ENCODE measurements around the gene CDK14. TPM values are rescaled to one million over a fixed set of nuclear protein-coding genes. Genes with fewer than 3 reads are reported as not detected.

CDK14 gene
- total RNA-seq, 1 donor: 11.1 TPM

DNA sequence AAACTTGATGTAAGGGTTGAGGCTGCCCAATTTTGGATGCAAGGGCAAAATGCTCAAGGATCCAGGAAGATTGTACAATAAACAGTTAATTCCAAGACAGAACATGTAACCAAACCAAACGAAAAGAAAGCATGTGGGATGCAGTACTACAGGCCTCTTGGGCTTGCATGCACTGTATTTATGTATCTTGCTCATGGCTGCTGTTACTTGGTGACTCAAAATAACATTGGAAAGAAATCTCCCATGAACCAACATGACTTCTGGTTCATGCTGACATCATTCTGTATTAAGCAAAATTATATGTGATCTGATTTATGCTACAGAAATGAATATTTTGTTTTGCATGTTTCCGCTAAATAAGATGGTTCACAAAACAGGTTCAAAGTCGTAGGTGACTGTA, 602.2 kb downstream of the CDK14 start:
- no peaks in the 10 kb centered on the region for H3K9me3 ChIP-seq (ENCODE audit: low read depth, low read length)
- H3K27me3 ChIP-seq (ENCODE audit: insufficient read depth, low read length): no peaks in the 10 kb centered on the region
- H3K4me1 ChIP-seq (ENCODE audit: insufficient read depth, low read length): no peaks in the 10 kb centered on the region
- H3K4me3 ChIP-seq (ENCODE audit: low read length): no peak overlapping the region

- no peaks in the 10 kb centered on the region for H3K9me3 ChIP-seq (ENCODE audit: low read depth, low read length)
- no peaks in the 10 kb centered on the region for H3K27me3 ChIP-seq (ENCODE audit: insufficient read depth, low read length)
- no peaks in the 10 kb centered on the region for H3K4me1 ChIP-seq (ENCODE audit: insufficient read depth, low read length)
- no peak overlapping the region for H3K4me3 ChIP-seq (ENCODE audit: low read length)
Observed at GRCh38 chr7:91199601-91200000, 603.5 kb downstream of the CDK14 start.

DNA sequence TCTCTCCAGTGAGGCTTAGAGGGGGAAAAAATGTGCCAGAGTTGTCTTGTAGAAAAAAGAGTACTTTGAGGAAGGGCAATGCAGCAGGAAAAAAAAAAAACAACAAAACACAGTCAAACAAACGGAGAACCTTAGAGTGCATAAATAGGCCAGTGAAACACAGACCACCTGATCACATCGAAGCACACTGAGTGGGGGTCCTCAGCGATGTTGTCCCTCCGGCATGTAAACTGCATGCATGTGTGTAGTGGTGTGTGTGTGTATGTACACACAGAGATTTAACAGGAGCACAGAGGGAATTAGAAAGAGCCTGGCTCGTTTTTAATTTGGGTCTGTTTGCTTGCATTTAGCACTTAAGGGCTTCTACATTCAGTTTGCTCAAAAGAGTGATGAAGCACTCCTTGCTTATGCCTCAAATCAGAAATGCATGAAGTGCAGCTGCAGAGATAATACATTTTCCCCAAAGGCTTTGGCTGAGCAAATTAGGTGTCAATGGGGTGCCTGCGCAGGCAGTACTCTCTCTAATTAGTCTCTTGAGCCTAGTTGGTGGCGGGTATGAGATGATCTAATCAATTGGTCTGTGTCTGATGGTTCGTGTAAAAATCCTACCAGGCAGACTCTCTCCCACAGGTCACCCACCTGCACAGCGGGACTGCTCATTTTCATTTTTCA, 605.5 kb downstream of the CDK14 start:
- no peaks in the 10 kb centered on the region for H3K27me3 ChIP-seq (ENCODE audit: insufficient read depth, low read length)
- H3K4me3 ChIP-seq (ENCODE audit: low read length): no peak overlapping the region
- no peaks in the 10 kb centered on the region for H3K9me3 ChIP-seq (ENCODE audit: low read depth, low read length)
- H3K4me1 ChIP-seq (ENCODE audit: insufficient read depth, low read length): no peaks in the 10 kb centered on the region

- Histone ChIP-seq H3K4me1 (ENCODE audit: insufficient read depth, low read length) (no peaks in the 10 kb centered on the region), H3K27me3 (ENCODE audit: insufficient read depth, low read length) (no peaks in the 10 kb centered on the region), H3K4me3 (ENCODE audit: low read length) (no peak overlapping the region), H3K9me3 (ENCODE audit: low read depth, low read length) (no peaks in the 10 kb centered on the region)
Observed at GRCh38 chr7:91206361-91206960, 610.3 kb downstream of the CDK14 start.

GRCh38 chr7:91212582-91212981, 616.5 kb downstream of the CDK14 start:
- no peaks in the 10 kb centered on the region for H3K4me1 ChIP-seq (ENCODE audit: insufficient read depth, low read length)
- no peaks in the 10 kb centered on the region for H3K9me3 ChIP-seq (ENCODE audit: low read depth, low read length)
- H3K27me3 ChIP-seq (ENCODE audit: insufficient read depth, low read length): no peaks in the 10 kb centered on the region
- no peak overlapping the region for H3K4me3 ChIP-seq (ENCODE audit: low read length)

GRCh38 chr7:91226411-91226810, 630.3 kb downstream of the CDK14 start:
- Histone ChIP-seq H3K27me3 (ENCODE audit: insufficient read depth, low read length) (no peaks in the 10 kb centered on the region), H3K4me3 (ENCODE audit: low read length) (no peak overlapping the region), H3K4me1 (ENCODE audit: insufficient read depth, low read length) (no peaks in the 10 kb centered on the region), H3K9me3 (ENCODE audit: low read depth, low read length) (no peaks in the 10 kb centered on the region)

- Histone ChIP-seq H3K4me3 (ENCODE audit: low read length) (no peak overlapping the region), H3K9me3 (ENCODE audit: low read depth, low read length) (no peaks in the 10 kb centered on the region), H3K4me1 (ENCODE audit: insufficient read depth, low read length) (no peaks in the 10 kb centered on the region), H3K27me3 (ENCODE audit: insufficient read depth, low read length) (no peaks in the 10 kb centered on the region)
Observed at GRCh38 chr7:91228327-91228726, 632.2 kb downstream of the CDK14 start.

DNA sequence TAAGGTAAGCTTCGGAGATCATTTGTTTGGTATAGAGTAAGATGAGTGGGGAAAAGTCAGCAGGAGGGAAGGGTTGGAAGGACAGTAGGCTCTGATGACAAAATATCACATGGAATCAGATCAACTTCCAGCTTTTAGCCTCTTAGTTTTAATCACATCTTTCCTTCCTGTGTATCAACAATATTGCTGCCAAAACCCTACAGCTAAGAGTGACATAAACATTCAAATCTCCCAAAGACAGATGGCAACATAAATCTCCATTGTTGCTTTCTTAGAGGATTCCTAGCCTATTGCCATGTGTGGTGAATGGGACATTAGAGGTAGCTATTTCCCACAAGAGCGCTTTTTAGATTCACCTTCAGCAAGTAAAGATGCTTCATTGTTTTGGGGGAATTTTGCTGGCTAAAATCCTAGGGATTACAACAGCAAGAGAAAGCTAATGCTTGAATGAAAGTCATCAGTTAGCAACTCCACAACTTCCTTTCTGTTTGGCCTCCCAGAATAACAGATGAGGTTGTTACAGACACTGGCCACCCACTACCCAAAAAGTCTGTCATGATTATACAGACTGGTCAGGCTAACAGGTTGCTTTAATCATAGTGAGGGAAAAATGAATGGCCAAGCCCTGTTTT, 632.9 kb downstream of the CDK14 start:
- H3K4me1 ChIP-seq (ENCODE audit: insufficient read depth, low read length): no peaks in the 10 kb centered on the region
- H3K4me3 ChIP-seq (ENCODE audit: low read length): no peak overlapping the region
- no peaks in the 10 kb centered on the region for H3K27me3 ChIP-seq (ENCODE audit: insufficient read depth, low read length)
- no peaks in the 10 kb centered on the region for H3K9me3 ChIP-seq (ENCODE audit: low read depth, low read length)

- Histone ChIP-seq H3K27me3 (ENCODE audit: insufficient read depth, low read length) (no peaks in the 10 kb centered on the region), H3K4me1 (ENCODE audit: insufficient read depth, low read length) (no peaks in the 10 kb centered on the region), H3K9me3 (ENCODE audit: low read depth, low read length) (no peaks in the 10 kb centered on the region), H3K4me3 (ENCODE audit: low read length) (no peak overlapping the region)
Observed at GRCh38 chr7:91230100-91230499, 634.0 kb downstream of the CDK14 start.

GRCh38 chr7:91230503-91230902, 634.4 kb downstream of the CDK14 start:
- H3K27me3 ChIP-seq (ENCODE audit: insufficient read depth, low read length): no peaks in the 10 kb centered on the region
- H3K4me1 ChIP-seq (ENCODE audit: insufficient read depth, low read length): no peaks in the 10 kb centered on the region
- H3K9me3 ChIP-seq (ENCODE audit: low read depth, low read length): no peaks in the 10 kb centered on the region
- H3K4me3 ChIP-seq (ENCODE audit: low read length): no peak overlapping the region

DNA sequence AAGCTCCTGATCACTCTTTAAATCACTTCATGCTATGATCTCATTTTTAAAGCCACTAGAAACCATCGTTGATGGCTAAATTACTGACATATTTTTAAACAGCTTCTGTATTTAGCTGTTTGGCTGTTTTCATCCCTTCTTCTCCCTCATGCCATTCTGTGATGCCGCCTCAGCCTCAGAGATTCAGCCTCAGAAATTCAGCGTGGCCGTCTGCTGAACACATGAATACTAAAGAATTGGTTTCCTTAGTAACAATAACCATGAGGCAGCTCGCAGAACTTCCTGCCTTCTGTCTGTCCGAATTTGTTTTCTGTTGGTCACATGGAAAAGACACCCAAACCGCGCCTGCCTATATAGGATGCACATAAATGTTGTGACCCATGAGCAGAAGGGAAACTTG, 637.1 kb downstream of the CDK14 start:
- H3K9me3 ChIP-seq (ENCODE audit: low read depth, low read length): no peaks in the 10 kb centered on the region
- H3K4me3 ChIP-seq (ENCODE audit: low read length): no peak overlapping the region
- no peaks in the 10 kb centered on the region for H3K27me3 ChIP-seq (ENCODE audit: insufficient read depth, low read length)
- no peaks in the 10 kb centered on the region for H3K4me1 ChIP-seq (ENCODE audit: insufficient read depth, low read length)

DNA sequence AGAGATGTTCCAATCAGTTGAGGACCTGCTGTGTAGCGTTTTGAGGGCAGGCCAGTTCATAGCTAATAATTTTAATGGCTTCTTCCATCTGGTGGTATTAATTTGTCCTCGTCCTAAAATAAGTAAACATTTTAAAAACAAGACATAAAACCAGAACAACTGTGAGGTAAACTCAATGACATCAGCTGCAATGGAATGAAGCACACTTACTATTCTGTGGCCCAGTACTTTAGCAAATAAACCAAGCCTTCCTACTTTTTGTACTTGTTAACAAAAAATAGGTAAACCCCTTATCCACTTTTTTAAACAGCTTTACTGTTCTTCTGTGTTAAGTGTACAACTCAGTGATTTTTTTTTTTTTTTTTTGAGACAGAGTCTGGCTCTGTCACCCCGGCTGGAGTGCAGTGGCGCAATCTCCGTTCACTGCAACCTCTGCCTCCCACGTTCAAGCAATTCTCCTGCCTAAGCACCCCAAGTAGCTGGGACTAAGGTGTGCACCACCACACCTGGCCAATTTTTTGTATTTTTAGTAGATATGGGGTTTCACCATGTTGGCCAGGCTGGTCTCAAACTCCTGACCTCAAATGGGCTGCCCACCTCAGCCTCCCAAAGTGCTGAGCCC, 639.2 kb downstream of the CDK14 start:
- H3K4me3 ChIP-seq (ENCODE audit: low read length): no peak overlapping the region

DNA sequence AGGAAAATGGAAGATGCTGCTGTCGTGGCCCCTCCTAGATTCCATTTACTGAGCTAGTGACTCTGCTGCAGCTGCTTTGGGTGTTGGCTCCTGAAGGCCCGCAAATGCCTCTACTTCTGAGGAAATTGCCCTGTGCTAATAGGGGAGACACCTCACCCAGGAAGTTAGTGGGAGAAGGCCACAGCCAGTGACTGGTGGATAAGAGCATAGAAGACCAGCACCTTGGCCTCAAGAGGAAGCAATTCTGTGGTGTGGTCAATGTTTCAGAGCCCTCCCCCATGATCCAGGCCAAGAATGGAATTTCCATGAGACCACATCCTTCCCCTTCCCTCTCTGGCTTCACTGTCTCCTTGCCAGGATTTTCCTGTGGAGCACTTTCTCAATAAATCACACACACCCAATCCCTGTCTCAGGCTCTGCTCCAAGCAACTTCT, 643.1 kb downstream of the CDK14 start:
- H3K4me3 ChIP-seq (ENCODE audit: low read length): no peak overlapping the region
- H3K27me3 ChIP-seq (ENCODE audit: insufficient read depth, low read length): no peaks in the 10 kb centered on the region
- H3K4me1 ChIP-seq (ENCODE audit: insufficient read depth, low read length): peaks cover 16% of the 10 kb centered on the region
- H3K9me3 ChIP-seq (ENCODE audit: low read depth, low read length): no peaks in the 10 kb centered on the region

More for the DNA sequence above, 639.2 kb downstream of the CDK14 start:
- Histone ChIP-seq H3K4me1 (ENCODE audit: insufficient read depth, low read length) (peaks cover 14% of the 10 kb centered on the region), H3K9me3 (ENCODE audit: low read depth, low read length) (no peaks in the 10 kb centered on the region), H3K27me3 (ENCODE audit: insufficient read depth, low read length) (no peaks in the 10 kb centered on the region)

DNA sequence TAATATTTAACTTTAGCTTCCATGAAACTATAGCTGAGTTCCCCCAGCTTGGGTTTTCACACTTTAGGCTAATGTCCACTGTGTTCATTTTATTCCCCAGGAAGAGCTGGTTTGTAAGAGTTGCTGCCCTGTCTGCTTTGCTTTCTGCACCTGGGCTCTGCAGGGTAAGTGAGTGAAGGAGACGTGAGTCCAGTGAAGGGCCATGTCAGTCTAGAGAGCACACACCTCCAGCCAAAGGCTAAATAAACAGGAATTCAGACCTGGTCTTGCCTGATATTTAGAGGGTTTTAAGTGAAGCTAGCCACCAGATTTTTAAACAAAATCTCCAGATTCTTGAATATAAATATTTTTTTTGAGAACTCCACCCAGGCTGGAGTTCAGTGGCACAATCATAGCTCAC, 643.7 kb downstream of the CDK14 start:
- H3K9me3 ChIP-seq (ENCODE audit: low read depth, low read length): no peaks in the 10 kb centered on the region
- no peak overlapping the region for H3K4me3 ChIP-seq (ENCODE audit: low read length)
- peaks cover 16% of the 10 kb centered on the region for H3K4me1 ChIP-seq (ENCODE audit: insufficient read depth, low read length)
- H3K27me3 ChIP-seq (ENCODE audit: insufficient read depth, low read length): no peaks in the 10 kb centered on the region

- H3K9me3 ChIP-seq (ENCODE audit: low read depth, low read length): no peaks in the 10 kb centered on the region
- no peaks in the 10 kb centered on the region for H3K27me3 ChIP-seq (ENCODE audit: insufficient read depth, low read length)
- H3K4me1 ChIP-seq (ENCODE audit: insufficient read depth, low read length): peaks cover 16% of the 10 kb centered on the region
Observed at GRCh38 chr7:91240376-91240941, 644.3 kb downstream of the CDK14 start.

More at GRCh38 chr7:91240376-91240941, 644.3 kb downstream of the CDK14 start:
- H3K4me3 ChIP-seq (ENCODE audit: low read length): no peak overlapping the region

Data from mononuclear cell (primary cell).